GM19193 (cell line): ENCODE data around the gene RFC2.

Experiments
- POLR2A ChIP-seq: IDR thresholded peaks from 4 replicates; pipeline ENCODE4 v1.6.1; 2011; ENCODE audit not compliant: insufficient read depth, insufficient read length; ENCODE audit errors: extremely low read depth

Gene RFC2

GRCh38 chr7:74254129-74254857 lies at the start of gene RFC2:
Gene RFC2, minus strand, starts transcription at chr7:74254399. Its CDS starts 16 bp downstream, at chr7:74254383.
- TF ChIP-seq POLR2A = peak; percentile 85

- TF ChIP-seq POLR2A = no peak
Observed at GRCh38 chr7:74302745-74303221, 48.6 kb upstream of the RFC2 start.

- no peak for TF ChIP-seq POLR2A
Observed at GRCh38 chr7:74300926-74301325, 46.7 kb upstream of the RFC2 start.

- TF ChIP-seq POLR2A = no peak
Observed at GRCh38 chr7:74299401-74299800, 45.2 kb upstream of the RFC2 start.

GRCh38 chr7:74297516-74298233 lies 43.5 kb upstream of the RFC2 start:
- TF ChIP-seq POLR2A = no peak

- no peak for TF ChIP-seq POLR2A
Observed at GRCh38 chr7:74294191-74294998, 40.2 kb upstream of the RFC2 start.

- TF ChIP-seq POLR2A = no peak
Observed at GRCh38 chr7:74293577-74293908, 39.3 kb upstream of the RFC2 start.

GRCh38 chr7:74292757-74293576 lies 38.8 kb upstream of the RFC2 start:
- TF ChIP-seq POLR2A = no peak

GRCh38 chr7:74291535-74291934 lies 37.3 kb upstream of the RFC2 start:
- TF ChIP-seq POLR2A = no peak

GRCh38 chr7:74290981-74291441 lies 36.8 kb upstream of the RFC2 start:
- TF ChIP-seq POLR2A = no peak

- TF ChIP-seq POLR2A = no peak
Observed at GRCh38 chr7:74290553-74290950, 36.4 kb upstream of the RFC2 start.

- no peak for TF ChIP-seq POLR2A
Observed at GRCh38 chr7:74289659-74290552, 35.7 kb upstream of the RFC2 start.

- TF ChIP-seq POLR2A = peak; percentile 73
Observed at GRCh38 chr7:74289018-74289658, 34.9 kb upstream of the RFC2 start, which contains the start of gene CLIP2. Gene CLIP2, plus strand, starts transcription at chr7:74289407. Its CDS starts 28,140 bp downstream, at chr7:74317547.
